OCI-LY1 (cell line): ENCODE data around the gene MCTP1.

Experiments used
- H2AFZ ChIP-seq: fragments of 200-600 bp; sonication (generic), shearing (Covaris generic); 2 replicates; pipeline ENCODE4 v1.6.0; 2014; ENCODE audit warnings: antibody characterized with exemption, mild to moderate bottlenecking, low read length
- H3F3A ChIP-seq: fragments of 200-600 bp; sonication (generic), shearing (Covaris generic); 2 replicates; pipeline ENCODE4 v1.6.0; 2014; ENCODE audit warnings: mild to moderate bottlenecking, antibody characterized with exemption, low read length, moderate library complexity; ENCODE audit not compliant: insufficient read depth
- H3K27ac ChIP-seq: fragments of 200-600 bp; sonication (generic); 2 replicates; pipeline ENCODE4 v1.5.1; 2014; ENCODE audit warnings: low read length, mixed run types, mild to moderate bottlenecking, low read depth; ENCODE audit not compliant: poor library complexity, severe bottlenecking
- H3K27me3 ChIP-seq: fragments of 200-600 bp; sonication (generic); 2 replicates; pipeline ENCODE4 v1.6.0; 2014; ENCODE audit warnings: antibody characterized with exemption, mild to moderate bottlenecking, low read length, moderate library complexity; ENCODE audit not compliant: insufficient read depth
- H3K36me3 ChIP-seq: fragments of 200-600 bp; sonication (generic); 2 replicates; pipeline ENCODE4 v1.6.1; 2014; ENCODE audit warnings: mild to moderate bottlenecking, antibody characterized with exemption, low read length, moderate library complexity, mixed read lengths; ENCODE audit not compliant: insufficient read depth
- H3K4me1 ChIP-seq: fragments of 200-600 bp; sonication (generic); 2 replicates; pipeline ENCODE4 v1.5.1; 2014; ENCODE audit warnings: mild to moderate bottlenecking, low read length, moderate library complexity; ENCODE audit not compliant: insufficient read depth, severe bottlenecking
- H3K4me2 ChIP-seq: fragments of 200-600 bp; sonication (generic), shearing (Covaris generic); 2 replicates; pipeline ENCODE4 v1.6.1; 2014; ENCODE audit warnings: low read length
- H3K4me3 ChIP-seq: fragments of 200-600 bp; sonication (generic); 2 replicates; pipeline ENCODE4 v1.5.1; 2014; ENCODE audit warnings: low read length, low read depth, mild to moderate bottlenecking, mixed read lengths; ENCODE audit not compliant: poor library complexity, severe bottlenecking
- H3K79me2 ChIP-seq: fragments of 200-600 bp; shearing (Covaris generic); 2 replicates; pipeline ENCODE4 v1.6.1; 2016; ENCODE audit warnings: mixed run types, low read length, mixed read lengths; ENCODE audit not compliant: insufficient read depth
- H3K9ac ChIP-seq: fragments of 200-600 bp; sonication (generic), shearing (Covaris generic); 2 replicates; pipeline ENCODE4 v1.6.1; 2014; ENCODE audit warnings: mild to moderate bottlenecking, low read length, mixed read lengths
- H3K9me2 ChIP-seq: fragments of 200-600 bp; sonication (generic), shearing (Covaris generic); 2 replicates; pipeline ENCODE4 v1.6.1; 2014; ENCODE audit warnings: low read depth, mild to moderate bottlenecking, low read length, mixed read lengths
- H3K9me3 ChIP-seq: fragments of 200-600 bp; shearing (Covaris generic); 2 replicates; pipeline ENCODE4 v1.6.1; 2014; ENCODE audit warnings: low read length, mixed read lengths
- H4K20me1 ChIP-seq: fragments of 200-600 bp; sonication (generic), shearing (Covaris generic); 2 replicates; pipeline ENCODE4 v1.6.0; 2016; ENCODE audit warnings: mild to moderate bottlenecking, low read length; ENCODE audit not compliant: insufficient read depth
- CTCF ChIP-seq: fragments of 200-600 bp; sonication (generic), shearing (Covaris generic); IDR thresholded peaks from 2 replicates; pipeline ENCODE4 v1.5.1; 2017; ENCODE audit warnings: mild to moderate bottlenecking, antibody characterized with exemption, low read length, moderate library complexity, mixed read lengths
- EZH2 ChIP-seq: fragments of 200-600 bp; sonication (generic), shearing (Covaris generic); IDR thresholded peaks from 2 replicates; pipeline ENCODE4 v1.8.0; 2017; ENCODE audit warnings: borderline replicate concordance, mixed run types, mild to moderate bottlenecking, antibody characterized with exemption, low read length, moderate library complexity, mixed read lengths

MCTP1 gene

GRCh38 chr5:95124101-95124500 lies 160.8 kb downstream of the MCTP1 start:
- no peaks in the 10 kb centered on the region; the same call in 1 of the 2 replicates for H3K27me3 ChIP-seq
- no peak overlapping the region for H3K9ac ChIP-seq
- H3K9me3 ChIP-seq, result no peaks in the 10 kb centered on the region
- no peaks in the 10 kb centered on the region for H4K20me1 ChIP-seq
- H2AFZ ChIP-seq, result no peak overlapping the region
- H3K79me2 ChIP-seq, result no peaks in the 10 kb centered on the region
- H3F3A ChIP-seq, result no peaks in the 10 kb centered on the region
- H3K27ac ChIP-seq, result no peak overlapping the region
- TF ChIP-seq CTCF (no peak), EZH2 (no peak)
- H3K36me3 ChIP-seq, result no peaks in the 10 kb centered on the region
- H3K4me3 ChIP-seq, result no peak overlapping the region
- H3K4me2 ChIP-seq, result no peak overlapping the region
- no peaks in the 10 kb centered on the region for H3K4me1 ChIP-seq
- no peaks in the 10 kb centered on the region for H3K9me2 ChIP-seq

- no peaks in the 10 kb centered on the region for H3K79me2 ChIP-seq
- TF ChIP-seq EZH2 (no peak), CTCF (no peak)
- no peaks in the 10 kb centered on the region for H4K20me1 ChIP-seq
- no peak overlapping the region for H2AFZ ChIP-seq
- H3K4me3 ChIP-seq, result no peak overlapping the region
- H3K27me3 ChIP-seq, result no peaks in the 10 kb centered on the region
- no peaks in the 10 kb centered on the region for H3K36me3 ChIP-seq
- H3K9ac ChIP-seq, result no peak overlapping the region
- H3K9me3 ChIP-seq, result no peaks in the 10 kb centered on the region
- H3K4me2 ChIP-seq, result no peak overlapping the region
- no peaks in the 10 kb centered on the region for H3K9me2 ChIP-seq
- H3K27ac ChIP-seq, result no peak overlapping the region
- no peaks in the 10 kb centered on the region for H3K4me1 ChIP-seq
- no peaks in the 10 kb centered on the region for H3F3A ChIP-seq
Measured at GRCh38 chr5:95114902-95115301, 170.0 kb downstream of the MCTP1 start.

- Histone ChIP-seq H2AFZ (no peak overlapping the region), H3K9me2 (no peaks in the 10 kb centered on the region), H3K27me3 (no peaks in the 10 kb centered on the region), H3F3A (no peaks in the 10 kb centered on the region), H3K4me1 (no peaks in the 10 kb centered on the region), H3K79me2 (no peaks in the 10 kb centered on the region), H3K9ac (no peak overlapping the region), H3K27ac (no peak overlapping the region), H3K36me3 (no peaks in the 10 kb centered on the region), H4K20me1 (no peaks in the 10 kb centered on the region), H3K4me2 (no peak overlapping the region), H3K4me3 (no peak overlapping the region), H3K9me3 (no peaks in the 10 kb centered on the region)
- TF ChIP-seq EZH2 (no peak), CTCF (no peak)
Measured at GRCh38 chr5:95114305-95114704, 170.6 kb downstream of the MCTP1 start.
